SK-N-SH (cell line): ENCODE measurements around the gene RBMS3. TPM values are rescaled to one million over a fixed set of nuclear protein-coding genes. Genes with fewer than 3 reads are reported as not detected.
A peak's percentile ranks its signal among the peaks of the same experiment; 100 is the strongest.

Source experiments
- CTCF ChIA-PET: fragments of 300-600, 350-600 bp; formaldehyde crosslinking; extraction: SDS; loops from one replicate; lab custom pipeline; 2021; lab: Yijun Ruan, JAX
- POLR2A ChIA-PET: fragments of 350-600 bp; sonication (Branson Sonifier 250); formaldehyde crosslinking; extraction: SDS; loops from one replicate; lab custom pipeline; 2020; ENCODE audit warnings: antibody characterized with exemption, inconsistent platforms; lab: Yijun Ruan, JAX
- DNase-seq: peaks from one replicate; pipeline ENCODE4 v3.0.0; 2012
- H2AFZ ChIP-seq: fragments of 200-600 bp; sonication (generic); 2 replicates; pipeline ENCODE4 v1.8.1; 2016; ENCODE audit warnings: antibody characterized with exemption, mild to moderate bottlenecking, low read depth
- H3F3A ChIP-seq: fragments of 200-600 bp; sonication (generic); replicated peaks from 2 replicates; pipeline ENCODE3; 2016; ENCODE audit warnings: antibody characterized with exemption, mild to moderate bottlenecking; ENCODE audit not compliant: insufficient read depth
- H3K27ac ChIP-seq, 2 experiments: fragments of 200-500 bp in 1 of 2; fragments of 200-600 bp in 1 of 2; sonication (Bioruptor generic) in 1 of 2; sonication (generic), shearing (Covaris generic) in 1 of 2; 2 replicates each; pipeline versions ENCODE4 v1.5.1 to v1.6.1; 2014 to 2016; ENCODE audit warnings: low read depth in 2 of 2, inconsistent platforms in 1 of 2, low read length in 1 of 2, mild to moderate bottlenecking in 1 of 2, mixed read lengths in 1 of 2
- H3K27me3 ChIP-seq: fragments of 200-600 bp; sonication (generic), shearing (Covaris generic); 2 replicates; pipeline ENCODE4 v1.6.1; 2016; ENCODE audit warnings: mixed run types; ENCODE audit not compliant: insufficient read depth
- H3K36me3 ChIP-seq, 2 experiments: fragments of 200-500 bp in 1 of 2; fragments of 200-600 bp in 1 of 2; sonication (Bioruptor generic) in 1 of 2; sonication (generic) in 1 of 2; replicated peaks in 1 of 2; 2 replicates each; pipeline versions ENCODE3 to v1.5.1; 2014 to 2016; ENCODE audit warnings: low read length in 1 of 2, mild to moderate bottlenecking in 1 of 2; ENCODE audit not compliant: insufficient read depth in 2 of 2, control insufficient read depth in 1 of 2
- H3K4me1 ChIP-seq, 2 experiments: fragments of 200-500 bp in 1 of 2; fragments of 200-600 bp in 1 of 2; sonication (Bioruptor generic) in 1 of 2; sonication (generic), shearing (Covaris generic) in 1 of 2; 2 replicates each; pipeline versions ENCODE4 v1.5.1 to v1.6.1; 2014 to 2016; ENCODE audit warnings: low read depth in 1 of 2, low read length in 1 of 2, mixed run types in 1 of 2; ENCODE audit not compliant: insufficient read depth in 2 of 2, control insufficient read depth in 1 of 2
- H3K4me2 ChIP-seq: fragments of 200-600 bp; sonication (generic), shearing (Covaris generic); 2 replicates; pipeline ENCODE4 v1.6.1; 2017; ENCODE audit warnings: mixed run types
- H3K4me3 ChIP-seq, 2 experiments: fragments of 200-500 bp in 1 of 2; fragments of 200-600 bp in 1 of 2; sonication (Bioruptor generic) in 1 of 2; sonication (generic), shearing (Covaris generic) in 1 of 2; 2 replicates each; pipeline versions ENCODE4 v1.5.1 to v1.8.1; 2014 to 2016; ENCODE audit warnings: low read depth in 2 of 2, inconsistent platforms in 1 of 2, low read length in 1 of 2, mild to moderate bottlenecking in 1 of 2, mixed read lengths in 1 of 2, moderate library complexity in 1 of 2
- H3K79me2 ChIP-seq: fragments of 200-600 bp; sonication (generic); 2 replicates; pipeline ENCODE4 v1.8.1; 2017; ENCODE audit warnings: mild to moderate bottlenecking; ENCODE audit not compliant: insufficient read depth
- H3K9ac ChIP-seq: fragments of 200-600 bp; sonication (generic); 2 replicates; pipeline ENCODE4 v1.6.1; 2017; ENCODE audit warnings: mixed run types
- H3K9me2 ChIP-seq: fragments of 200-600 bp; sonication (generic); 2 replicates; pipeline ENCODE4 v1.6.1; 2017; ENCODE audit warnings: mixed run types
- H3K9me3 ChIP-seq: fragments of 200-600 bp; sonication (generic); 2 replicates; pipeline ENCODE4 v1.6.1; 2017; ENCODE audit warnings: mixed run types, mild to moderate bottlenecking, moderate library complexity
- H4K20me1 ChIP-seq: fragments of 200-600 bp; sonication (generic); 2 replicates; pipeline ENCODE4 v1.6.1; 2017; ENCODE audit warnings: mild to moderate bottlenecking, mixed run types; ENCODE audit not compliant: insufficient read depth
- ELF1 ChIP-seq: IDR thresholded peaks from 2 replicates; pipeline ENCODE4 v1.4.0; 2012
- FOSL2 ChIP-seq: IDR thresholded peaks from 2 replicates; pipeline ENCODE4 v1.4.0; 2012; ENCODE audit warnings: low read depth, mild to moderate bottlenecking, moderate library complexity, borderline replicate concordance
- FOXJ3 ChIP-seq: sonication (generic); formaldehyde crosslinking; IDR thresholded peaks from 2 replicates; pipeline ENCODE4 v1.5.1; 2020; ENCODE audit warnings: mild to moderate bottlenecking, missing genetic modification reagents
- FOXM1 ChIP-seq: IDR thresholded peaks from 2 replicates; pipeline ENCODE4 v1.4.0; 2012; ENCODE audit warnings: low read depth, mild to moderate bottlenecking
- GABPA ChIP-seq: IDR thresholded peaks from 2 replicates; pipeline ENCODE4 v1.4.0; 2012; ENCODE audit warnings: low read depth, mild to moderate bottlenecking
- MXI1 ChIP-seq: IDR thresholded peaks from 2 replicates; pipeline ENCODE4 v1.6.1; 2012; ENCODE audit warnings: mild to moderate bottlenecking, low read depth, low read length, improper control_type of control experiment
- NRF1 ChIP-seq: IDR thresholded peaks from 2 replicates; pipeline ENCODE4 v1.6.1; 2012; ENCODE audit warnings: low read depth, mild to moderate bottlenecking, low read length
- RFX5 ChIP-seq: IDR thresholded peaks from 2 replicates; pipeline ENCODE4 v1.6.1; 2012; ENCODE audit warnings: mild to moderate bottlenecking, improper control_type of control experiment, low read length
- TAF1 ChIP-seq: IDR thresholded peaks from 2 replicates; pipeline ENCODE4 v1.6.1; 2012; ENCODE audit warnings: low read depth, mild to moderate bottlenecking, low read length, moderate library complexity, borderline replicate concordance
- WGBS: methylation state at CpG from one replicate; pipeline ENCODE4 v1.1.6; 2017; ENCODE audit warnings: low lambda C conversion rate; 5-methylcytosine and 5-hydroxymethylcytosine counted together
- polyA plus RNA-seq, 3 experiments: library from polyadenylated mRNA; depleted of rRNA; stranded (reverse); fragments of >200 nt; gene quantifications; 2 replicates each; pipeline ENCODE4 v1.2.3, GENCODE V29; 2012
- TF ChIP-seq, protein P1 (sequence below): IDR thresholded peaks from 2 replicates; pipeline ENCODE4 v1.4.0; 2012; ENCODE audit warnings: low read depth
- TF ChIP-seq, protein P2 (sequence below): IDR thresholded peaks from 2 replicates; pipeline ENCODE4; 2012
- TF ChIP-seq, protein P3 (sequence below): IDR thresholded peaks from 2 replicates; pipeline ENCODE4 v1.4.0; 2012; ENCODE audit warnings: low read depth, borderline replicate concordance
- TF ChIP-seq, protein P4 (sequence below): IDR thresholded peaks from 2 replicates; pipeline ENCODE4 v1.6.1; 2012; ENCODE audit warnings: mild to moderate bottlenecking, low read depth, low read length, moderate library complexity

Gene RBMS3
- polyA plus RNA-seq, 1 of the 3 experiments (the other 2 are of a cell fraction) = 8.2 TPM

DNA sequence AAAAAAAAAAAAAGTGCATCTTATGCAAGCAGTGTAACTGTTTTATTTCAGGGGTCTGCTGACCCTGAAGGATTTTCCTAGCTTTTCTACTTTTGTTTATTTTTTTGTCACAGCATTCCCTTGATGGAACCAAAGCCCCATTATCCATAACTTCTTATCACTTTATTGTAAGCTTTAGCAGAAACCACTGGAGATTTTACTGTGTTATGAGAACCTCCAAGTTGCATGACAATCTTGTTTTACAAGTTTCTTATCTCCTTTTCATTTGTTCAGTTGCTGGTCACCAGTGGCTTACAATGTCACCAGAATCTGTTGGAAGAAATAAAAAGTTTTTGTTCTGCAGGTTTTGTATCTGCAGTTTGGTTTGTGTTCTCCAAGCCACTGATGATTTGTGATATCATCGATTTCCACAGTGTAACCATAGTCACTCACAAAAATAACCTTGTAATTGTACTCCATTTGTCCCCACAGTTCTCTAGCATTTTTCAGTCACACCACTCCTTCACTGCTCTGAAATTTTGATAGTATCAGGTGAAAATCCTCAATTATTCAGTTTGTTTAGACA, 660.0 kb downstream of the RBMS3 start:
- H3K9me2 ChIP-seq = no peaks in the 10 kb centered on the region
- CTCF ChIA-PET = no interaction called here
- no peak overlapping the region for H2AFZ ChIP-seq
- H3K79me2 ChIP-seq = no peaks in the 10 kb centered on the region
- H3K27ac ChIP-seq = no peak overlapping the region
- DNase-seq = no peak
- 79% methylated on average over 1 of the region's 1 CpG for WGBS
- no peaks in the 10 kb centered on the region for H4K20me1 ChIP-seq
- no peak overlapping the region for H3K4me3 ChIP-seq
- H3K36me3 ChIP-seq = peaks cover 16 to 25% of the 10 kb centered on the region in 2 experiments
- H3K9ac ChIP-seq = no peak overlapping the region
- peaks cover 10% of the 10 kb centered on the region for H3F3A ChIP-seq
- H3K9me3 ChIP-seq = no peaks in the 10 kb centered on the region
- no peak for TF ChIP-seq ELF1
- TF ChIP-seq, all 33 proteins: peak for 0
- no peak overlapping the region for H3K4me2 ChIP-seq
- peaks cover 0 to 5% of the 10 kb centered on the region in 2 experiments; a peak in 3 of 4 replicates for H3K4me1 ChIP-seq
- no peaks in the 10 kb centered on the region for H3K27me3 ChIP-seq
- POLR2A ChIA-PET = no interaction called here

DNA sequence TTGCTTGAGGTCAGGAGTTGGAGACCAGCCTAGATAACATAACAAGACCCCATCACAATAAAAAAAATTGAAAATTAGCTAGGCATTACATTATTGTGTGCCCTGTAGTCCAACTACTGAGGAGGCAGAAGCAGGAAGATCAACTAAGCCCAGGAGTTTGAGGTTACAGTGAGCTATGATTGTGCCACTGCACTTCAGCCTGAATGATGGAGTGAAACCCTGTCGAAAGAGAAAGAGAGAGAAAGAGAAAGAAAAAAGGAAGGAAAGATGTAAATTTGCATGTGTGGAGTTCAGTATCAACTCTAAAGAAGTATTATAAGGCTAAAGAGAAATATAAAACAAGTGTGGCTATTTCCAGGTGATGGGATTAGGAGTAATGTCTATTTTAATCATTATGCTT, 661.4 kb downstream of the RBMS3 start:
- peaks cover 11 to 21% of the 10 kb centered on the region in 2 experiments for H3K36me3 ChIP-seq
- H3K9me2 ChIP-seq = no peaks in the 10 kb centered on the region
- CTCF ChIA-PET = interaction anchor here (0.8 to 0.9 kb wide), 2 partner anchors 13 to 257 kb away, joined by 3 read pairs; no protein-coding TSS in a partner anchor
- no peaks in the 10 kb centered on the region for H4K20me1 ChIP-seq
- H3K9me3 ChIP-seq = no peaks in the 10 kb centered on the region
- H2AFZ ChIP-seq = no peak overlapping the region
- DNase-seq = no peak
- no peak for TF ChIP-seq RFX5
- TF ChIP-seq, all 33 proteins: peak for 0
- Histone ChIP-seq H3K9ac (no peak overlapping the region), H3K4me1 (no peaks in the 10 kb centered on the region; a peak in 2 of 4 replicates), H3K27ac (no peak overlapping the region), H3K79me2 (no peaks in the 10 kb centered on the region), H3K27me3 (no peaks in the 10 kb centered on the region), H3K4me2 (no peak overlapping the region), H3K4me3 (no peak overlapping the region), H3F3A (peaks cover 6% of the 10 kb centered on the region)
- WGBS = 70% methylated on average over 1 of the region's 1 CpG
- POLR2A ChIA-PET = no interaction called here

DNA sequence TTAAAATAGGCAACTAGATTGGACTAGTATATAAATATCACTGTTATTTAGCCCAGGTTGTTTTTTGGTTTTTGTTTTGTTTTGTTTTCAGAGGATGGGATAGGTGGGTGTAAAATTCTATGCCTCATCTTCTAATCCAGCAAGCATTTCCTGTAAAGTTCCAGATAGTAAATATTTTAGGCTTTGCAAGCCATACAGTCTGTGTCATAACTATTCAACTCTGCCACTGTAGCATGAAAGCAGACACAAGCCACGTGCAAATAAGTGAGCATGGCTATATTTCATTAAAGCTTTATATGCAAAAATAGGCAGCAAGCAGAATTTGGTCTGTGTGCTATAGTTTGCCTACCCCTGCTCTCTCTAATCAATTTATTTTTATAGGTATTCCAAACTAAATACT, 668.3 kb downstream of the RBMS3 start:
- POLR2A ChIA-PET = no interaction called here
- Histone ChIP-seq H2AFZ (no peak overlapping the region), H3K27me3 (no peaks in the 10 kb centered on the region), H3K9me2 (no peaks in the 10 kb centered on the region), H3K4me1 (peaks cover 22 to 30% of the 10 kb centered on the region in 2 experiments; a peak in 3 of 4 replicates), H3K9ac (no peak overlapping the region), H3K4me2 (peak overlapping the region; percentile 38; the same call in 1 of the 2 replicates), H3K9me3 (no peaks in the 10 kb centered on the region), H3K36me3 (peaks cover 0 to 3% of the 10 kb centered on the region in 2 experiments), H3K79me2 (no peaks in the 10 kb centered on the region), H3K4me3 (no peak overlapping the region), H3F3A (peaks cover 10% of the 10 kb centered on the region), H4K20me1 (no peaks in the 10 kb centered on the region), H3K27ac (peak overlapping the region; percentile 4 to 85; a peak in 2 of 4 replicates)
- WGBS = 31% methylated on average over 1 of the region's 1 CpG
- TF ChIP-seq, protein P1, sequence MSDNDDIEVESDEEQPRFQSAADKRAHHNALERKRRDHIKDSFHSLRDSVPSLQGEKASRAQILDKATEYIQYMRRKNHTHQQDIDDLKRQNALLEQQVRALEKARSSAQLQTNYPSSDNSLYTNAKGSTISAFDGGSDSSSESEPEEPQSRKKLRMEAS = peak; percentile 43; the same call in 1 of the 2 replicates
- TF ChIP-seq FOSL2 (no peak), GABPA (no peak), ELF1 (no peak), FOXM1 (no peak), TAF1 (no peak), FOXJ3 (no peak), MXI1 (peak; percentile 77), RFX5 (no peak), NRF1 (no peak)
- TF ChIP-seq, protein P2, sequence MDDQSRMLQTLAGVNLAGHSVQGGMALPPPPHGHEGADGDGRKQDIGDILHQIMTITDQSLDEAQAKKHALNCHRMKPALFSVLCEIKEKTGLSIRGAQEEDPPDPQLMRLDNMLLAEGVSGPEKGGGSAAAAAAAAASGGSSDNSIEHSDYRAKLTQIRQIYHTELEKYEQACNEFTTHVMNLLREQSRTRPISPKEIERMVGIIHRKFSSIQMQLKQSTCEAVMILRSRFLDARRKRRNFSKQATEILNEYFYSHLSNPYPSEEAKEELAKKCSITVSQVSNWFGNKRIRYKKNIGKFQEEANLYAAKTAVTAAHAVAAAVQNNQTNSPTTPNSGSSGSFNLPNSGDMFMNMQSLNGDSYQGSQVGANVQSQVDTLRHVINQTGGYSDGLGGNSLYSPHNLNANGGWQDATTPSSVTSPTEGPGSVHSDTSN = no peak
- TF ChIP-seq, protein P3, sequence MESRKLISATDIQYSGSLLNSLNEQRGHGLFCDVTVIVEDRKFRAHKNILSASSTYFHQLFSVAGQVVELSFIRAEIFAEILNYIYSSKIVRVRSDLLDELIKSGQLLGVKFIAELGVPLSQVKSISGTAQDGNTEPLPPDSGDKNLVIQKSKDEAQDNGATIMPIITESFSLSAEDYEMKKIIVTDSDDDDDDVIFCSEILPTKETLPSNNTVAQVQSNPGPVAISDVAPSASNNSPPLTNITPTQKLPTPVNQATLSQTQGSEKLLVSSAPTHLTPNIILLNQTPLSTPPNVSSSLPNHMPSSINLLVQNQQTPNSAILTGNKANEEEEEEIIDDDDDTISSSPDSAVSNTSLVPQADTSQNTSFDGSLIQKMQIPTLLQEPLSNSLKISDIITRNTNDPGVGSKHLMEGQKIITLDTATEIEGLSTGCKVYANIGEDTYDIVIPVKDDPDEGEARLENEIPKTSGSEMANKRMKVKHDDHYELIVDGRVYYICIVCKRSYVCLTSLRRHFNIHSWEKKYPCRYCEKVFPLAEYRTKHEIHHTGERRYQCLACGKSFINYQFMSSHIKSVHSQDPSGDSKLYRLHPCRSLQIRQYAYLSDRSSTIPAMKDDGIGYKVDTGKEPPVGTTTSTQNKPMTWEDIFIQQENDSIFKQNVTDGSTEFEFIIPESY = no peak
- TF ChIP-seq, protein P4, sequence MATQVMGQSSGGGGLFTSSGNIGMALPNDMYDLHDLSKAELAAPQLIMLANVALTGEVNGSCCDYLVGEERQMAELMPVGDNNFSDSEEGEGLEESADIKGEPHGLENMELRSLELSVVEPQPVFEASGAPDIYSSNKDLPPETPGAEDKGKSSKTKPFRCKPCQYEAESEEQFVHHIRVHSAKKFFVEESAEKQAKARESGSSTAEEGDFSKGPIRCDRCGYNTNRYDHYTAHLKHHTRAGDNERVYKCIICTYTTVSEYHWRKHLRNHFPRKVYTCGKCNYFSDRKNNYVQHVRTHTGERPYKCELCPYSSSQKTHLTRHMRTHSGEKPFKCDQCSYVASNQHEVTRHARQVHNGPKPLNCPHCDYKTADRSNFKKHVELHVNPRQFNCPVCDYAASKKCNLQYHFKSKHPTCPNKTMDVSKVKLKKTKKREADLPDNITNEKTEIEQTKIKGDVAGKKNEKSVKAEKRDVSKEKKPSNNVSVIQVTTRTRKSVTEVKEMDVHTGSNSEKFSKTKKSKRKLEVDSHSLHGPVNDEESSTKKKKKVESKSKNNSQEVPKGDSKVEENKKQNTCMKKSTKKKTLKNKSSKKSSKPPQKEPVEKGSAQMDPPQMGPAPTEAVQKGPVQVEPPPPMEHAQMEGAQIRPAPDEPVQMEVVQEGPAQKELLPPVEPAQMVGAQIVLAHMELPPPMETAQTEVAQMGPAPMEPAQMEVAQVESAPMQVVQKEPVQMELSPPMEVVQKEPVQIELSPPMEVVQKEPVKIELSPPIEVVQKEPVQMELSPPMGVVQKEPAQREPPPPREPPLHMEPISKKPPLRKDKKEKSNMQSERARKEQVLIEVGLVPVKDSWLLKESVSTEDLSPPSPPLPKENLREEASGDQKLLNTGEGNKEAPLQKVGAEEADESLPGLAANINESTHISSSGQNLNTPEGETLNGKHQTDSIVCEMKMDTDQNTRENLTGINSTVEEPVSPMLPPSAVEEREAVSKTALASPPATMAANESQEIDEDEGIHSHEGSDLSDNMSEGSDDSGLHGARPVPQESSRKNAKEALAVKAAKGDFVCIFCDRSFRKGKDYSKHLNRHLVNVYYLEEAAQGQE = no peak
- CTCF ChIA-PET = no interaction called here
- no peak for DNase-seq
